Adrenal gland (tissue), 5 donors: ENCODE results near the gene ZP3.
"Not testable (repeated sequence)": the region's sequence is repeated elsewhere in the genome, so short reads cannot be mapped to it uniquely, and the experiment has no call there.

ENCODE experiments used
- CTCF ChIP-seq, 6 experiments: fragments of 450-650 bp in 4 of 6; fragments of 200-600 bp in 2 of 6; sonication (generic) in 1 of 6; IDR thresholded peaks; 1 replicate in 5 of 6; 2 replicates in 1 of 6; pipeline versions ENCODE4 v1.5.1 to v1.8.0; 2016 to 2021; ENCODE audit warnings: antibody characterized with exemption in 6 of 6, mild to moderate bottlenecking in 2 of 6, moderate library complexity in 1 of 6
- POLR2A ChIP-seq, 2 donors: fragments of 450-650 bp; IDR thresholded peaks; one replicate each; pipeline ENCODE4 v1.6.1; 2017; ENCODE audit warnings: antibody characterized with exemption in 2 of 2, mild to moderate bottlenecking in 2 of 2, moderate library complexity in 1 of 2
- donor health status: DM: no; HTN: no; CAD: no.

DNA sequence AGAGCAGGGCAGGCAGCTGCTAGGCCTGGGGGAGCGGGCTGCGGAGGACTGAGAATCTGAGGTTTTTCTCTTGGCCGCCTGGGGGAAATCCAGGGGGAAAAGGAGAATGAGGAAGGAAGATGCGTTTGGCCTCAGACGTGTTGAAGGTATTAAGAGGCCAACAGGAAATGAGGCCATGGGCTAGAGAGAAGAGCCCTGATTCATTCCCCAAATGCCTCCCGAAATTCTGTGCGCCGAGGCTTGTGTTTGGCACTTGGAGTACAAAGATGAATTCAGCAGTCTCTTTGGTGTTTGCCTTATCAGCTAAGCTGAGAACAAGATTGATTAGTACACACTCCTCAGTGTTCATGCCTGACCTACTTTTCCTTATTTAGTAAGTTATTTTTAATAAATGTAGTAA lies 41.2 kb downstream of the ZP3 start:
- TF ChIP-seq CTCF, POLR2A (IDR thresholded peaks at IDR 0.05): not testable (repeated sequence)
